Hepatocyte (in vitro differentiated cells): Measurements from ENCODE around the gene DNM3.

Experiments used
- CTCF ChIP-seq: fragments of 200-600 bp; sonication (generic); IDR thresholded peaks from 2 replicates; pipeline ENCODE4 v1.5.1; 2016; ENCODE audit warnings: antibody characterized with exemption, mild to moderate bottlenecking; ENCODE audit not compliant: poor library complexity
- EZH2 ChIP-seq: fragments of 200-600 bp; sonication (generic); IDR thresholded peaks from 2 replicates; pipeline ENCODE4 v1.6.1; 2016; ENCODE audit warnings: antibody characterized with exemption, mild to moderate bottlenecking, borderline replicate concordance
- EZH2phosphoT487 ChIP-seq: fragments of 200-600 bp; sonication (generic); IDR thresholded peaks from one replicate; pipeline ENCODE4 v1.6.1; 2018; ENCODE audit warnings: antibody characterized with exemption, mild to moderate bottlenecking, low read depth, moderate library complexity; ENCODE audit not compliant: unreplicated experiment, severe bottlenecking

DNA sequence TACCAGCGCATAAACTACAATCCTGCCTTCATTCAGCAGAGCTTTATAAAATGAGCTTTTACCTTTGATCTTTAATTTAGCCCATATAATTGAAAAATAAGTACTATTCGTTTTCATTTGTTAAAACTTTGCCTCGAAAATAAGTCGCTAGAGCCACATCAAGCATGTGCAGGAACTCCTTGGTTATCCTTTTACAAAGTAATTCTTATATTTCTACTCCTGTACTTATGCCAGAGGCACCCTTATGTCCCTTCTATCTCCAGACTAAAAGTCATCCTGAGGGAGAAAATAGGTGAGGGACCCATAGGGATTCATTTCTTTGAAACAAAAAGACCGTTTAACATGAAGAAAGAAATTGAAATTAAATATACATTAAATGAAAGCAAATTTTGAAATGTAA, 301.0 kb downstream of the DNM3 start:
- TF ChIP-seq CTCF = no peak
- TF ChIP-seq EZH2 = no peak
- no peak for TF ChIP-seq EZH2phosphoT487
